DMS 273 (cell line): Measurements from ENCODE around the gene SLC25A11.
"Not testable (repeated sequence)": the region's sequence is repeated elsewhere in the genome, so short reads cannot be mapped to it uniquely, and the experiment has no call there.

ENCODE experiments used
- DNase-seq: peaks from one replicate; lab custom pipeline; 2025; ENCODE audit not compliant: unreplicated experiment; lab: John Stamatoyannopoulos, UW

SLC25A11 gene

DNA sequence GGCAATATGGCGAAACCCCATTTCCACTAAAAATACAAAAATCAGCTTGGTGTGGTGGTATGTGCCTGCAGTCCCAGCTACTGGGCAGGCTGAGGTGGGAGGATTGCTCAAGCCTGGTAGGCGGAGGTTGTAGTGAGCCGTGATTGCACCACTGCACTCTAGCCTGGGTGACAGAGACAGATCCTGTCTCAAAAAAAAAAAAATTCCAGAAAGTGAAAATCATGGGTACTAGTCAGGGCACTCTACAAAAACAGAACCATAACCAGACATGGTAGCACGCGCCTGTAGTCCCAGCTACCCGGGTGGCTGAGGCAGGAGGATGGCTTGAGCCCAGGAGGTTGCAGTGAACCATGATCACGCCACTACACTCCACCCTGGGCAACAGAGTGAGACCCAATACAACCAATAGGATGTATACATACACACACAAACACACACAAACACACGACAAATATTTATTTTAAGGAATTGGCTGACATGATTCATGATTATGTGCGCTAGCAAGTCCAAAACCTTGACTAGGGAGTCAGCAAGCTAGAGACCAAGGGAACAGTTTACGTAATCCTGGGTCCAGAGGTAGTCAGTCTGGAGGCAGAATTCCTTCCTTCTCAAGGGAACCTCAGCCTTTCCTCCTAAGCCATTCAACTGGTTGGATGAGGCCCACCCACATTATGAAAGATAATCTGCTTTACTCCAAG is 19.3 kb downstream of the SLC25A11 start:
- no peak for DNase-seq

- no peak for DNase-seq
Measured at GRCh38 chr17:4919511-4920047, 20.3 kb downstream of the SLC25A11 start.

DNA sequence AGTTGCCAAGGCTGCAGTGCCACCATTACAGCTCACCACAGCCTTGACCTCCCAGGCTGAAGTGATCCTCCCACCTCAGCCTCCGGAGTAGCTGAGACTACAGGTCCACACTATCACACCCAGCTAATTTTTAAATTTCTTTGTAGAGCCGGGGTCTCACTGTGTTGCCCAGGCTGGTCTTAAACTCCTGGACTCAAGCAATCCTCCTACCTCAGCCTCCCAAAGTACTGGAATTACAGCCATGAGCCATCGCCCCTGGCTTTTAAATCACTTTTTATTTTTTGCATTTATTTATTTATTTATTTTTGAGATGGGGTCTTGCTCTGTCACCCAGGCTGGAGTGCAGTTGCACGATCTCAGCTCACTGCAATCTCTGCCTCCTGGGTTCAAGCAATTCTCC is 25.3 kb downstream of the SLC25A11 start:
- not testable (repeated sequence) for DNase-seq

DNA sequence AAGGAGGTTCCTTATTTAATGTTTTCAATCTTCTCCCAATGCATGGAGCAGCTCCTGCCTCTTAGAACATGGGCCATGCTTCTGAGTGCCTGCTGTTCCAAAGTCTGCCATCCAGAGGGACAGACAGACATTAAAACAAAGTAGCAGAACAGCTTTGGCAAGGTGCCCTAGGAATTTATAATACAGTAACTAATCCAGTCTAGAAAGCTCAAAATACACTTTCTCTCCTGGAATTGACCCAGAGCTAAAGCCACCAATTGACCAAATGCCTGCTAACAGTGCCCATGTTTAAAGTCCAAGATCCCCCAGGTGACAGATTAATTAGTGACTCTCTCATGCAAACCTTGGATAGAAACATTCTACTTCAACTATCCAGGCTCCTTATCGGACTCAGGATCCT is 25.9 kb downstream of the SLC25A11 start:
- DNase-seq, result peak; percentile 45

- peak; percentile 91 for DNase-seq
Measured at GRCh38 chr17:4908711-4909496, 30.9 kb downstream of the SLC25A11 start.

DNA sequence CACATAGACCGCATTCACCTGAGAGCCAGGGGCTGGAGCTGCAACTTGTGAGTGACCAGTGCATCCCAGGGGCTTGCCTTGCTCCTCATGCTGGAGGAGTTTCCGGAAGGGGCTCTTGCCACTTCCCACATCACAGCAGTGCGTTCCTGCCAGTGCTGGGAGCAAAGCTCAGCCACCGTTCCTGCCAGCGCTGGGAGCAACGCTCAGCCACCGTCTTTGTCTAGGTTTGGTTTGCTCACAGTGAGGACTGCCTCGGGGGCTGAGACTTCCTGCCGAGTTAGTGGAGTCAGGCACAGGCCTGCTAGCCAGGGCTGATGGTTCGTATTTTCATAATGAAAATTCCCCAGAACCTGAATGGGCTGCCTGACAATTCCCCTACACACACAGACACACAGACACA is 31.5 kb downstream of the SLC25A11 start:
- DNase-seq, result no peak

GRCh38 chr17:4906642-4907041 is 33.2 kb downstream of the SLC25A11 start:
- DNase-seq, result not testable (repeated sequence)

- DNase-seq, result peak; percentile 83
Measured at GRCh38 chr17:4903051-4903818, 36.6 kb downstream of the SLC25A11 start, which contains the start of gene CHRNE. Gene CHRNE (minus strand): TSS chr17:4903098. CDS start chr17:4903063, 35 bp downstream.

- DNase-seq, result no peak
Measured at GRCh38 chr17:4902540-4902939, 37.3 kb downstream of the SLC25A11 start.

DNA sequence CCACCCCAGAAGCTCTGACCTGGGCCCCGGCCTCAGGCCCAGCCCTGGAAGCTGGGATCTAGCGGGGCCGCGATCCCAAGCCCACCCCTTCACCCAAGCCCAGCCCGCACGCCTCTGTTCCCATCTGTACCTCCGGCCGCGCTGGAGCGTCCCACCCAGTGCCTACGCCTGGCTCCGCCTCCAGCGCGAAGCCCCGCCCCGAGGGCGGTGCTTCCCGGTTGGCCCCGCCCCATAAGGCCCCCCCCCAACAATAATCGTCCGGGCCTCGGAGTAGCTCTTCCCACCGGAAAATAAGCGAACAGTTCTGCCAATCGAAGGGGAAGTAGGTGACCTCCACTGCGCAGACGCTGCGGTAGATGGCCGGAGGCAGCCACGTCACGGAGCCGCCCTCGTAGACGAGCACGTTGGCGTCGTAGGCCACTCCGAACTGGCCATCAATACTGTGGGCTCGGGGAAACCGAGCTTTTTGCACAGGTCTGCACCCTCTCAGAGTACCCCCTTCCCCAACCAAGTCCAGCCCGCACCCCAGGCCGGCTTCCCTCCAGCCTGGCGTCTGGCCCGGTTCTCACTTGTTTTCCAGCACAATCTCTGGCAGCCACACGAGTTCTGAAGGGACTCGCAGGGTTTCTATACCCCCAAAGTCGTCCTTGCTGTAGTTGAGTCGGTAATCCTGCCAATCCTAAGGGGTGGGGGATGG is 38.0 kb downstream of the SLC25A11 start:
- no peak for DNase-seq

GRCh38 chr17:4901108-4901647 is 38.7 kb downstream of the SLC25A11 start:
- no peak for DNase-seq

DNA sequence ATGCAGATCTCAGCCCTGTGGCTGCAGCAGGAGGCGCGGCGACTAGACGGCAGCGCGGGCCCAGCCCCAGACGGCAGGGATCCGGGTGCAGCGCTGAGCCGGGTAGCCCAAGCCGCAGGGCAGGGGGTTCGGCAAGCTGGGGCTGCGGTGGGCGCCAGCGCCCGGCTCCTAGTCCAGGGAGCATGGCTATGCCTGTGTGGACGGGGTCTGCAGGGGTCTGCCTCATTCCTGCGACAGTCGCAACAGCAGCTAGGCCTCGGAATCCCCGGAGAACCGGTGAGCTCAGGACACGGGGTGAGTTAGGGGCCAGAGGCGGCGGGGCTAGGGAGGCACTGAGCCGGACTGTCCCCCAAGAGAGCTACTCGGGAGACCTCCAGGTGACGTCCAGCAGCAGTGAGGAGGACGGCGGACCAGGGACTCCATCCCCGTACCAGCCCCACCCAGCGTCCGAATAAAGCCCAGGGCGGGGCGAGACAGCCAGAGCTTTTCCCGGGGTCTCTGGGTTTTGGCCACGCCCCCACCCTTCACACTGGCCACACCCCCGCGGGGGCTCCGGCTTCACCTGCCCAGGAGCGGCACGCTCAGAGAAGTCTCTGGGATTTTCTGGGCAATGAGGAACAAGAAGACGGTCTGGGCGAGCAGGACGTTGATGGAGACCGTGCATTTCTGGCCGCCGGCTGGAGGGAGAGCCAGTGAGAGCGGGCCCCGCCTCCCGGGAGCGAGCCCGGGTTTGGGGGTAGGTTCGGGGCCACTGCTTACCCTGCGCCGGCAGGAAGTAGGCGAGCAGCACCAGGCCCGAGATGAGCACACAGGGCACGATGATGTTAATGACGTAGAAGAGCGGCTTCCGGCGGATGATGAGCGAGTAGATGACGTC is 39.4 kb downstream of the SLC25A11 start:
- DNase-seq, result no peak

DNA sequence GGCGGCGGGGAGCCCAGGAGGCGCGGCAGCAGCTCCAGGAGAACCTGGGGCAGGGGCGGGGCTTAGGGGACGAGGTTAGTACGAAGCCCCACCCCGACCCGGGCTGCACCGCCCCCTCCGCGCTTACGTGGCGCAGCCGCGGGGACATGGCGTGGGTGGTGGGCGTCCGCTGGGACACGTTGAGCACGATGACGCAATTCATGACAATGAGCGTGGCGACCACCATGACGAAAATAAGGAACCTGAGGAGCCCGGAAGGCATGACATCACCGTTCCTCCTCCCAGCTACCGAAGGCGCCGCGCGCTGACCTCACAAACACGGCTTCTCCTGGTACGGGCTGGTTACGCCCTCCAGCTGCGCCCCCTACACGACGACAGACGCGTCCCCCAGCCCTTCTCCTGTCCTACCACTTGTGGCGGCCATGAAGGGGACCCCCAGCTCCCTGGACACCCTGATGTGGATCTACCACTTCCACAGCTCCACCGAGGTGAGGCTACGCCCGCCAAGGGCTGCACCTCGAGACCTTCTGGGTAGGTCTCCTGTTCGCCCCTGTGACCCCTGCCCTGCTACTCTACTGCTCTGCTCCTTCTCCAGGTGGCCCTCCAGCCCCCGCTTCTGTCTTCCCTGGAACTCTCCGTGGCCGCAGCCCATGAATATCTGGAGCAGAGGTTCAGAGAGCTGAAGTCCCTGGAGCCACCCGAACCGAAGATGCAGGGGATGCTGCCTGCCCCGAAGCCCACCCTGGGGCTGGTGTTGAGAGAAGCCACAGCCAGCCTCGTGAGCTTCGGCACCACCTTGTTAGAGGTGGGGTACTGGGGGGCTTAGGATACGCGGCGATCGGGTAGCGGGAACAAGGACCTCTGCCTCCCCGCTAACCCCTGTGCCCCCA is 40.3 kb downstream of the SLC25A11 start, which contains the start of gene C17orf107:
TSS of gene C17orf107 (plus strand) at position 196 of the 890 bp plus-strand sequence. CDS start at position 423, 227 bp downstream.
- no peak for DNase-seq

DNA sequence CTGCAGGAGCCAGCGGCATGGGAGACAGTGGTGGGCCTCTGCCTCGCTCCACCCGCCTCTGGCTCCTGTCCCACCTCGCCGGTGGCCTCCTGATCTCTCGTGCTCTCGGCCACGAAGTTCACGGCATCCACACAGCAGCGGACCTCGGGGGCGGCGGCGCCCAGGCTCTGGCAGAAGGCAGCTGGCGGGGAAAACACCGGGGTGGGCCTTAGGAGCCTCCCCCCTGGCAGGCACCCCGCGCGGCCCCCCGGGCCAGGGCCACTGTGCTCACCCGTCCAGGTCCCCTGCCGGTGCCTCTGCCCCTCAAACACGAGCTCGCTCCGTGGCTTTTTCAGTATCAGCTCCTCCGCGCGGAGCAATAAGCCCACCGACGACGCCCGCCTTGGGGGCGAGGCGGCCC is 40.9 kb downstream of the SLC25A11 start:
- DNase-seq, result no peak

DNA sequence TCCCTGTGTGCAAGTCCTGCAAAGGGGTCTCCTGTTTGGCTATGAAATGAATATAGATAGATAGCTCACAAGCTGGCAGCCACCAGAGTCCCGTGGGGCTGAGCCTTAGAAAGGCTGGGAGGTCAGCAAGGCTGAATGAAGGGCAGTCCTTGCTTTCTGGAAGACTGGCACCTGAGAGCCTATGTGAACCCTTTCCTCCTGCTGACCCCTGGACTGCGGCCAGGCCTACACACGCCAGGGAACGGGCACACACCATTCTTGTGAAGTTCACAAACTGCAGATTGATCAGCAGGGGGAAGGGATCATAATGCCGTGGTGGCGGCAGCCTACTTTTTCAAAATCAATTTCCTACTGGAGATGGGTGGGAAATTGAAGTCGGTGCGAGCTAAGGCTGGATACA is 41.5 kb downstream of the SLC25A11 start:
- DNase-seq, result no peak

- no peak for DNase-seq
Measured at GRCh38 chr17:4897785-4898184, 42.1 kb downstream of the SLC25A11 start.

- DNase-seq, result no peak
Measured at GRCh38 chr17:4897198-4897687, 42.6 kb downstream of the SLC25A11 start.
